HG02798 (cell line): ENCODE measurements around the gene LAMP1.
"Not testable (repeated sequence)": the region's sequence is repeated elsewhere in the genome, so short reads cannot be mapped to it uniquely, and the experiment has no call there.

Experiments used
- ATAC-seq: cut with Tn5 transposase; IDR thresholded peaks from one replicate; pipeline ENCODE4 v1.9.1; 2021; ENCODE audit warnings: mild to moderate bottlenecking; ENCODE audit not compliant: unreplicated experiment, poor library complexity

LAMP1 gene

DNA sequence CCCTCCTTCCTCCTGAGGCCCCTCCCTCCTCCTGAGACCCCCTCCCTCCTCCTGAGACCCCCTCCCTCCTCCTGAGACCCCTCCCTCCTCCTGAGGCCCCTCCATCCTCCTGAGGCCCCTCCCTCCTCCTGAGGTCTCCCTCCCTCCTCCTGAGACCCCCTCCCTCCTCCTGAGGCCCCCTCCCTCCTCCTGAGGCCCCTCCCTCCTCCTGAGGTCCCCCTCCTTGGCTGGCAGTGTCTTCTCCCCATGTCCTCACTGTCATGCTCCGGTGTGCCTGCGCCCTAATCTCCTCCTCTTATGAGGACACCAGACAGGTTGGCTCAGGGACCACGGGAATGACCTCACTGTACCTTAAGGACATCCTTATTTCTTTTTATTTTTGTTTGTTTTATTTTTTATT lies 74.7 kb downstream of the LAMP1 start:
- not testable (repeated sequence) for ATAC-seq
